H1 (cell line): Measurements from ENCODE around the gene WSCD2. TPM values are rescaled to one million over a fixed set of nuclear protein-coding genes. Genes with fewer than 3 reads are reported as not detected.

Experiments
- CTCF ChIA-PET: fragments of 300-600 bp; sonication (Branson Sonifier 250); formaldehyde crosslinking; loops from one replicate; lab custom pipeline; 2021; ENCODE audit not compliant: partially characterized antibody; lab: Charles Lee
- POLR2A ChIA-PET: fragments of 300-600 bp; sonication (Branson Sonifier 250); formaldehyde crosslinking; loops from one replicate; lab custom pipeline; 2021; ENCODE audit warnings: inconsistent platforms; ENCODE audit not compliant: partially characterized antibody; lab: Charles Lee
- DNase-seq, 2 experiments: peaks; one replicate each; pipeline versions ENCODE4 v3.0.0 to v3.0.0-alpha.2; 2010 to 2022; ENCODE audit warnings: low spot score in 2 of 2, low read depth in 1 of 2, mixed read lengths in 1 of 2
- FAIRE-seq: peaks from 2 replicates; lab custom pipeline; 2011; peaks lifted over from hg19 to GRCh38; lab: Jason Lieb, UNC
- H2AFZ ChIP-seq: 2 replicates; pipeline ENCODE4 v1.8.1; 2012; ENCODE audit warnings: low read length, inconsistent platforms
- H2AK5ac ChIP-seq: 2 replicates; pipeline ENCODE4 v1.6.1; 2013; ENCODE audit warnings: low read depth, low read length
- H2BK120ac ChIP-seq: replicated peaks from 2 replicates; pipeline ENCODE3; 2013; ENCODE audit warnings: low read depth, low read length, inconsistent platforms
- H2BK12ac ChIP-seq: 2 replicates; pipeline ENCODE4 v1.6.1; 2013; ENCODE audit warnings: low read depth, low read length
- H2BK15ac ChIP-seq: 2 replicates; pipeline ENCODE4 v1.6.1; 2013; ENCODE audit warnings: low read length
- H2BK20ac ChIP-seq: 2 replicates; pipeline ENCODE4 v1.6.1; 2013; ENCODE audit warnings: low read length
- H2BK5ac ChIP-seq: 2 replicates; pipeline ENCODE4 v1.6.1; 2013; ENCODE audit warnings: low read depth, low read length
- H3K14ac ChIP-seq: 2 replicates; pipeline ENCODE4 v1.6.1; 2013; ENCODE audit warnings: inconsistent platforms; ENCODE audit not compliant: insufficient read length
- H3K18ac ChIP-seq: 2 replicates; pipeline ENCODE4 v1.6.1; 2013; ENCODE audit warnings: low read length; ENCODE audit errors: extremely low read depth
- H3K23ac ChIP-seq: 2 replicates; pipeline ENCODE4 v1.6.1; 2013; ENCODE audit warnings: inconsistent platforms; ENCODE audit not compliant: insufficient read length
- H3K23me2 ChIP-seq: 2 replicates; pipeline ENCODE4 v1.6.1; 2013; ENCODE audit warnings: low read depth, low read length
- H3K27ac ChIP-seq: 2 replicates; pipeline ENCODE4 v1.6.1; 2011; ENCODE audit warnings: low read depth, low read length, inconsistent platforms
- H3K27me3 ChIP-seq, 4 experiments: replicated peaks in 1 of 4; 1 replicate in 1 of 4; 2 replicates in 3 of 4; pipeline versions ENCODE4 v1.6.1 to v1.8.1; 2011 to 2013; ENCODE audit warnings: low read length in 3 of 4, mild to moderate bottlenecking in 3 of 4, inconsistent platforms in 2 of 4, mixed read lengths in 2 of 4, moderate library complexity in 1 of 4; ENCODE audit not compliant: control insufficient read depth in 3 of 4, insufficient read depth in 3 of 4; ENCODE audit errors: extremely low read depth in 1 of 4
- H3K36me3 ChIP-seq, 4 experiments: 2 replicates each; pipeline versions ENCODE4 v1.6.1 to v1.8.1; 2011 to 2013; ENCODE audit warnings: mild to moderate bottlenecking in 4 of 4, low read length in 3 of 4, moderate library complexity in 2 of 4, control low read depth in 1 of 4, inconsistent platforms in 1 of 4; ENCODE audit not compliant: insufficient read depth in 4 of 4, control insufficient read depth in 2 of 4
- H3K4ac ChIP-seq: replicated peaks from 2 replicates; pipeline ENCODE3; 2013; ENCODE audit warnings: low read length, low read depth, mixed read lengths, inconsistent platforms; ENCODE audit not compliant: insufficient read length
- H3K4me1 ChIP-seq, 4 experiments: replicated peaks in 1 of 4; 1 replicate in 1 of 4; 2 replicates in 3 of 4; pipeline versions ENCODE4 v1.6.1 to v1.8.1; 2011 to 2013; ENCODE audit warnings: low read length in 3 of 4, inconsistent platforms in 2 of 4, mixed read lengths in 1 of 4; ENCODE audit not compliant: insufficient read depth in 4 of 4, control insufficient read depth in 3 of 4
- H3K4me2 ChIP-seq, 2 experiments: 2 replicates each; pipeline versions ENCODE4 v1.6.1 to v1.8.1; 2011 to 2013; ENCODE audit warnings: low read depth in 2 of 2, low read length in 2 of 2, control low read depth in 1 of 2, inconsistent platforms in 1 of 2, mild to moderate bottlenecking in 1 of 2; ENCODE audit not compliant: insufficient read depth in 1 of 2
- H3K4me3 ChIP-seq, 4 experiments: fragments of 200-600, 300-600 bp in 1 of 4; sonication (generic), shearing (Covaris generic), sonication (Bioruptor Twin) in 1 of 4; 2 replicates each; pipeline versions ENCODE4 v1.5.1 to v1.8.1; 2011 to 2016; ENCODE audit warnings: low read length in 4 of 4, low read depth in 3 of 4, control low read depth in 2 of 4, inconsistent platforms in 2 of 4, mild to moderate bottlenecking in 2 of 4, mixed read lengths in 1 of 4, moderate library complexity in 1 of 4; ENCODE audit not compliant: insufficient read depth in 2 of 4; ENCODE audit errors: extremely low read depth in 1 of 4
- H3K56ac ChIP-seq: replicated peaks from 2 replicates; pipeline ENCODE3; 2013; ENCODE audit warnings: low read depth, mild to moderate bottlenecking, mixed read lengths, low read length, inconsistent platforms; ENCODE audit not compliant: insufficient read length
- H3K79me1 ChIP-seq: 2 replicates; pipeline ENCODE4 v1.6.1; 2013; ENCODE audit warnings: low read depth, low read length, control low read depth
- H3K79me2 ChIP-seq, 2 experiments: 2 replicates each; pipeline versions ENCODE4 v1.6.1 to v1.8.1; 2012 to 2013; ENCODE audit warnings: low read length in 2 of 2, mild to moderate bottlenecking in 2 of 2, inconsistent platforms in 1 of 2; ENCODE audit not compliant: insufficient read depth in 2 of 2, control insufficient read depth in 1 of 2
- H3K9ac ChIP-seq, 4 experiments: replicated peaks in 1 of 4; 1 replicate in 1 of 4; 2 replicates in 3 of 4; pipeline versions ENCODE4 v1.6.1 to v1.8.1; 2011 to 2013; ENCODE audit warnings: low read depth in 3 of 4, low read length in 3 of 4, control low read depth in 2 of 4, mild to moderate bottlenecking in 2 of 4, moderate library complexity in 2 of 4, inconsistent platforms in 1 of 4; ENCODE audit errors: extremely low read depth in 1 of 4
- H3K9me3 ChIP-seq, 2 experiments: 2 replicates each; pipeline versions ENCODE4 v1.6.1 to v1.8.1; 2012 to 2013; ENCODE audit warnings: mild to moderate bottlenecking in 2 of 2, moderate library complexity in 2 of 2, control low read depth in 1 of 2, inconsistent platforms in 1 of 2, low read depth in 1 of 2, low read length in 1 of 2, mixed read lengths in 1 of 2; ENCODE audit not compliant: insufficient read depth in 2 of 2
- H4K20me1 ChIP-seq, 2 experiments: replicated peaks in 1 of 2; 2 replicates each; pipeline versions ENCODE3 to v1.8.1; 2011 to 2013; ENCODE audit warnings: inconsistent platforms in 2 of 2, low read length in 2 of 2, mild to moderate bottlenecking in 1 of 2; ENCODE audit not compliant: insufficient read depth in 2 of 2, control insufficient read depth in 1 of 2
- H4K5ac ChIP-seq: 2 replicates; pipeline ENCODE4 v1.6.1; 2013; ENCODE audit warnings: low read length, low read depth, mixed read lengths, inconsistent platforms; ENCODE audit not compliant: insufficient read length
- H4K8ac ChIP-seq: 2 replicates; pipeline ENCODE4 v1.8.0; 2013; ENCODE audit warnings: mild to moderate bottlenecking, moderate library complexity, low read length, inconsistent platforms; ENCODE audit not compliant: insufficient read depth; ENCODE audit errors: extremely low read depth
- H4K91ac ChIP-seq: replicated peaks from 2 replicates; pipeline ENCODE3; 2013; ENCODE audit warnings: low read length, mixed read lengths, inconsistent platforms; ENCODE audit not compliant: insufficient read length
- ASH2L ChIP-seq: fragments of 200-600, 300-600 bp; sonication (generic); IDR thresholded peaks from one replicate; pipeline ENCODE4 v1.7.1; 2017; ENCODE audit warnings: low read length
- CHD1 ChIP-seq: IDR thresholded peaks from 2 replicates; pipeline ENCODE4 v1.6.1; 2012; ENCODE audit warnings: low read depth, low read length, improper control_type of control experiment
- GABPA ChIP-seq: IDR thresholded peaks from 2 replicates; pipeline ENCODE4 v1.6.1; 2011; ENCODE audit warnings: mild to moderate bottlenecking, low read length, moderate library complexity, borderline replicate concordance; ENCODE audit not compliant: insufficient read depth
- HDAC6 ChIP-seq: IDR thresholded peaks from one replicate; pipeline ENCODE4 v1.7.1; 2012; ENCODE audit warnings: low read depth, mild to moderate bottlenecking, inconsistent platforms, low read length, moderate library complexity
- JUND ChIP-seq: IDR thresholded peaks from 2 replicates; pipeline ENCODE4 v1.6.1; 2011; ENCODE audit warnings: mild to moderate bottlenecking, improper control_type of control experiment, low read length
- KDM5A ChIP-seq: fragments of 200-600 bp; IDR thresholded peaks from 2 replicates; pipeline ENCODE4 v1.7.1; 2012; ENCODE audit warnings: mild to moderate bottlenecking, low read length, inconsistent platforms, mixed read lengths
- POU5F1 ChIP-seq: IDR thresholded peaks from 2 replicates; pipeline ENCODE4 v1.6.1; 2011; ENCODE audit warnings: low read depth, mild to moderate bottlenecking, low read length, moderate library complexity
- RBBP5 ChIP-seq: IDR thresholded peaks from 2 replicates; pipeline ENCODE4 v1.7.1; 2012; ENCODE audit warnings: low read depth, mild to moderate bottlenecking, inconsistent platforms, low read length, moderate library complexity, borderline replicate concordance
- TBP ChIP-seq: IDR thresholded peaks from 2 replicates; pipeline ENCODE4 v1.6.1; 2011; ENCODE audit warnings: low read depth, low read length, improper control_type of control experiment
- TCF12 ChIP-seq: IDR thresholded peaks from 2 replicates; pipeline ENCODE4 v1.6.1; 2011; ENCODE audit warnings: low read depth, mild to moderate bottlenecking, low read length
- WGBS, 2 experiments: shearing (Covaris generic) in 1 of 2; methylation state at CpG; one replicate each; pipeline versions ENCODE4 v1.1.6 to v1.1.7; 2013 to 2015; ENCODE audit warnings: low lambda C conversion rate in 2 of 2, mixed read lengths in 2 of 2, inconsistent platforms in 1 of 2, low coverage in 1 of 2, missing lambda C conversion rate in 1 of 2; ENCODE audit not compliant: insufficient replicate concordance in 2 of 2, insufficient coverage in 1 of 2, insufficient read length in 1 of 2; ENCODE audit errors: extremely low coverage in 1 of 2, missing lambda C conversion rate in 1 of 2; 5-methylcytosine and 5-hydroxymethylcytosine counted together
- polyA plus RNA-seq, 7 experiments: library from polyadenylated mRNA; depleted of rRNA in 3 of 7; stranded (reverse) in 5 of 7; unstranded in 2 of 7; fragments of >200 nt in 5 of 7; fragments of 200-250 nt in 2 of 7; gene quantifications; 1 replicate in 5 of 7; 2 replicates in 1 of 7; 4 replicates in 1 of 7; pipeline versions ENCODE4 v1.2.1 to v1.2.3, GENCODE V29; 2011 to 2013; ENCODE audit warnings: missing spikeins in 2 of 7, mixed read lengths in 2 of 7
- total RNA-seq: library from RNA; stranded (reverse); fragmentation: NEBNext Ultra II Directional; extraction: Animal tissue kit (Norgen Biotek cat#: 25700); gene quantifications from 2 replicates; pipeline ENCODE4 v1.2.1, GENCODE V29; 2021
- TF ChIP-seq, protein P1 (sequence below): IDR thresholded peaks from 2 replicates; pipeline ENCODE4 v1.6.1; 2011; ENCODE audit warnings: low read length, improper control_type of control experiment

Gene WSCD2
- total and polyA plus RNA-seq, 2 of the 8 experiments (the other 6 are each of a cell fraction or from before 2014, with no cell fraction given) = 1.3 to 2.2 TPM

GRCh38 chr12:108115123-108116121, 13.7 kb upstream of the WSCD2 start:
- no peak overlapping the region for H2AFZ ChIP-seq
- H2BK15ac ChIP-seq = no peak overlapping the region
- H3K14ac ChIP-seq = no peak overlapping the region
- no peaks in the 10 kb centered on the region for H3K27me3 ChIP-seq
- H3K23me2 ChIP-seq = no peaks in the 10 kb centered on the region; the same call in none of the 2 replicates
- no peak overlapping the region for H2BK5ac ChIP-seq
- no peak overlapping the region for H3K27ac ChIP-seq
- no peaks in the 10 kb centered on the region for H3K9me3 ChIP-seq
- H3K23ac ChIP-seq = no peak overlapping the region
- H4K8ac ChIP-seq = no peak overlapping the region
- H3K36me3 ChIP-seq = no peaks in the 10 kb centered on the region
- no peaks in the 10 kb centered on the region for H3K79me1 ChIP-seq
- no peaks in the 10 kb centered on the region for H4K20me1 ChIP-seq
- WGBS, 2 experiments = 85% methylated on average over 7 of the region's 7 CpGs; no CpG with 5 or more reads in 1 of the 2 experiments
- no peak for FAIRE-seq
- DNase-seq = no peak
- CTCF ChIA-PET = interaction anchor here (0.8 to 1.1 kb wide), 2 partner anchors 27 to 123 kb away, joined by 3 read pairs; no protein-coding TSS in a partner anchor
- no peak overlapping the region for H4K5ac ChIP-seq
- no peak overlapping the region for H3K4me3 ChIP-seq
- no peaks in the 10 kb centered on the region for H3K79me2 ChIP-seq
- no peak overlapping the region for H2BK120ac ChIP-seq
- POLR2A ChIA-PET = interaction anchor here (0.9 to 1.3 kb wide), 3 partner anchors 16 to 116 kb away, joined by 3 read pairs; no protein-coding TSS in a partner anchor
- peak overlapping the region; percentile 35; the same call in 1 of the 2 replicates for H2BK12ac ChIP-seq
- no peak overlapping the region for H3K9ac ChIP-seq
- H2BK20ac ChIP-seq = no peak overlapping the region; the same call in 1 of the 2 replicates
- H3K4ac ChIP-seq = no peak overlapping the region
- H4K91ac ChIP-seq = no peak overlapping the region
- no peak overlapping the region for H3K18ac ChIP-seq
- H2AK5ac ChIP-seq = no peak overlapping the region
- H3K56ac ChIP-seq = no peak overlapping the region
- H3K4me2 ChIP-seq = no peak overlapping the region
- peaks cover 3 to 17% (median 14%) of the 10 kb centered on the region in 4 experiments for H3K4me1 ChIP-seq
- TF ChIP-seq POU5F1 (no peak), GABPA (no peak), HDAC6 (no peak), TCF12 (no peak), TBP (no peak), CHD1 (no peak), JUND (no peak), KDM5A (no peak), ASH2L (no peak), RBBP5 (no peak)
- TF ChIP-seq, protein P1, sequence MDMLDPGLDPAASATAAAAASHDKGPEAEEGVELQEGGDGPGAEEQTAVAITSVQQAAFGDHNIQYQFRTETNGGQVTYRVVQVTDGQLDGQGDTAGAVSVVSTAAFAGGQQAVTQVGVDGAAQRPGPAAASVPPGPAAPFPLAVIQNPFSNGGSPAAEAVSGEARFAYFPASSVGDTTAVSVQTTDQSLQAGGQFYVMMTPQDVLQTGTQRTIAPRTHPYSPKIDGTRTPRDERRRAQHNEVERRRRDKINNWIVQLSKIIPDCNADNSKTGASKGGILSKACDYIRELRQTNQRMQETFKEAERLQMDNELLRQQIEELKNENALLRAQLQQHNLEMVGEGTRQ = no peak
